VCaP (cell line): ENCODE results near the gene NR2E3.

Experiments used
- H3K27ac ChIP-seq: fragments of 450-650 bp; 2 replicates; pipeline ENCODE4 v1.5.1; 2017
- CTCF ChIP-seq: fragments of 450-650 bp; conservative IDR thresholded peaks from 2 replicates; pipeline ENCODE4 v1.5.1; 2017; ENCODE audit warnings: mild to moderate bottlenecking, moderate library complexity

The NR2E3 gene

GRCh38 chr15:71804695-71805470 is 5.5 kb upstream of the NR2E3 start:
- no peak for TF ChIP-seq CTCF
- H3K27ac ChIP-seq, result no peak overlapping the region

GRCh38 chr15:71806452-71806931 is 3.9 kb upstream of the NR2E3 start:
- H3K27ac ChIP-seq, result no peak overlapping the region
- TF ChIP-seq CTCF, result no peak

- no peak for TF ChIP-seq CTCF
- H3K27ac ChIP-seq, result no peak overlapping the region
Measured at GRCh38 chr15:71807125-71807629, 3.2 kb upstream of the NR2E3 start.

GRCh38 chr15:71807691-71808091 is 2.7 kb upstream of the NR2E3 start:
- TF ChIP-seq CTCF, result no peak
- no peak overlapping the region for H3K27ac ChIP-seq

- no peak overlapping the region for H3K27ac ChIP-seq
- TF ChIP-seq CTCF, result no peak
Measured at GRCh38 chr15:71808311-71809020, 1.9 kb upstream of the NR2E3 start.

- TF ChIP-seq CTCF, result no peak
- no peak overlapping the region for H3K27ac ChIP-seq
Measured at GRCh38 chr15:71809346-71809745, 1.0 kb upstream of the NR2E3 start.

GRCh38 chr15:71811036-71811736 is 832 bp downstream of the NR2E3 start:
- TF ChIP-seq CTCF, result no peak
- no peak overlapping the region for H3K27ac ChIP-seq
